Loucy (cell line): Measurements from ENCODE around the gene DEPDC5.

ENCODE experiments used
- H2AFZ ChIP-seq: fragments of 200-600 bp; sonication (generic); 2 replicates; pipeline ENCODE4 v1.6.0; 2016; ENCODE audit warnings: antibody characterized with exemption, mild to moderate bottlenecking, low read length, moderate library complexity
- H3F3A ChIP-seq: fragments of 200-600 bp; 2 replicates; pipeline ENCODE4 v1.6.0; 2016; ENCODE audit warnings: antibody characterized with exemption, low read depth, mild to moderate bottlenecking
- H3K27me3 ChIP-seq: fragments of 200-600 bp; sonication (generic); 2 replicates; pipeline ENCODE4 v1.6.1; 2014; ENCODE audit warnings: low read length, mild to moderate bottlenecking; ENCODE audit not compliant: insufficient read depth, poor library complexity, severe bottlenecking
- H3K36me3 ChIP-seq: fragments of 200-600 bp; sonication (generic); 2 replicates; pipeline ENCODE4 v1.6.1; 2016; ENCODE audit warnings: low read length; ENCODE audit not compliant: insufficient read depth
- H3K4me1 ChIP-seq: fragments of 200-600 bp; sonication (generic); 2 replicates; pipeline ENCODE4 v1.5.1; 2014; ENCODE audit warnings: low read length, mild to moderate bottlenecking; ENCODE audit not compliant: insufficient read depth, poor library complexity, severe bottlenecking
- H3K4me2 ChIP-seq: fragments of 200-600 bp; sonication (generic); 2 replicates; pipeline ENCODE4 v1.6.0; 2014; ENCODE audit warnings: antibody characterized with exemption, low read length, low read depth, mild to moderate bottlenecking; ENCODE audit not compliant: poor library complexity, severe bottlenecking
- H3K4me3 ChIP-seq: fragments of 200-600 bp; sonication (generic); 2 replicates; pipeline ENCODE4 v1.5.1; 2014; ENCODE audit warnings: low read length, mild to moderate bottlenecking, mixed read lengths; ENCODE audit not compliant: poor library complexity, severe bottlenecking
- H3K79me2 ChIP-seq: fragments of 200-600 bp; sonication (generic); 2 replicates; pipeline ENCODE4 v1.6.1; 2014; ENCODE audit warnings: low read length; ENCODE audit not compliant: insufficient read depth
- H3K9ac ChIP-seq: fragments of 200-600 bp; sonication (generic); 2 replicates; pipeline ENCODE4 v1.6.0; 2014; ENCODE audit warnings: mild to moderate bottlenecking, low read depth, low read length, moderate library complexity; ENCODE audit not compliant: poor library complexity, severe bottlenecking
- H3K9me2 ChIP-seq: fragments of 200-600 bp; sonication (generic); replicated peaks from 2 replicates; pipeline ENCODE4 v1.6.1; 2016; ENCODE audit warnings: low read depth, low read length, mixed read lengths
- H3K9me3 ChIP-seq: fragments of 200-600 bp; sonication (generic); 2 replicates; pipeline ENCODE4 v1.6.1; 2014; ENCODE audit warnings: mild to moderate bottlenecking, antibody characterized with exemption, low read length, low read depth; ENCODE audit not compliant: insufficient read depth
- H4K20me1 ChIP-seq: fragments of 200-600 bp; sonication (generic); 2 replicates; pipeline ENCODE4 v1.6.0; 2014; ENCODE audit warnings: antibody characterized with exemption, low read length, mild to moderate bottlenecking; ENCODE audit not compliant: insufficient read depth, poor library complexity, severe bottlenecking
- CTCF ChIP-seq: fragments of 200-600 bp; sonication (generic); conservative IDR thresholded peaks from 2 replicates; pipeline ENCODE4 v1.5.1; 2014; ENCODE audit warnings: mild to moderate bottlenecking, antibody characterized with exemption, low read length
- EZH2phosphoT487 ChIP-seq: fragments of 200-600 bp; IDR thresholded peaks from 2 replicates; pipeline ENCODE4 v1.6.1; 2018; ENCODE audit warnings: antibody characterized with exemption, mild to moderate bottlenecking, moderate library complexity, borderline replicate concordance

DEPDC5 gene

GRCh38 chr22:31897842-31898805 is 144.3 kb downstream of the DEPDC5 start:
- Histone ChIP-seq H3F3A (no peaks in the 10 kb centered on the region), H3K9ac (no peak overlapping the region), H3K9me2 (no peaks in the 10 kb centered on the region), H3K27me3 (no peaks in the 10 kb centered on the region), H4K20me1 (no peaks in the 10 kb centered on the region), H3K4me1 (no peaks in the 10 kb centered on the region), H3K79me2 (no peaks in the 10 kb centered on the region), H3K36me3 (peaks cover 26% of the 10 kb centered on the region; the same call in 1 of the 2 replicates), H3K4me2 (no peak overlapping the region), H2AFZ (no peak overlapping the region), H3K4me3 (no peak overlapping the region), H3K9me3 (no peaks in the 10 kb centered on the region)
- TF ChIP-seq EZH2phosphoT487, result no peak
- no peak for TF ChIP-seq CTCF

DNA sequence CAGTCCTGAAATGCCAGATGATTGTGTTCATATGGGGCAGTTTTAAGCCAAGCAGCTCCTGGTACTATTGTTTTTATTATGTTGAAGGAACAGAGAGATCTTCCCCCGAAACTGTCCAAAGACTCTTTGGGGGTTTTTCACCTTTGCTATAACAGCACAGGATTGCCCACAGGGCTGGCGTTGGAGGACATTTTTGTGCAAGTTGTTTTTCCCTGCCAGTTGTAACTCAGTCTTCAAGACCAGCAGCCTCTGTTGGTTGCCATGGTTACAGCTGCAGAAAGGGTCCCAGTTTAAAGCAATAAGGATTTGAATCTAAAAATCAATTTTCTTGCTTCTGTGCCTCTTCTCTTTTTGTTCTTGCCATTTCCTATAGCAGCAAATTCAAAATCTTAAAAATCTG is 145.1 kb downstream of the DEPDC5 start:
- Histone ChIP-seq H2AFZ (no peak overlapping the region), H3K9ac (no peak overlapping the region), H3K9me2 (no peaks in the 10 kb centered on the region), H3K27me3 (no peaks in the 10 kb centered on the region), H3K4me1 (no peaks in the 10 kb centered on the region), H3K4me2 (no peak overlapping the region), H3F3A (no peaks in the 10 kb centered on the region), H3K79me2 (no peaks in the 10 kb centered on the region), H3K36me3 (peaks cover 26% of the 10 kb centered on the region; the same call in 1 of the 2 replicates), H3K4me3 (no peak overlapping the region), H3K9me3 (no peaks in the 10 kb centered on the region), H4K20me1 (no peaks in the 10 kb centered on the region)
- TF ChIP-seq CTCF, result no peak
- no peak for TF ChIP-seq EZH2phosphoT487

DNA sequence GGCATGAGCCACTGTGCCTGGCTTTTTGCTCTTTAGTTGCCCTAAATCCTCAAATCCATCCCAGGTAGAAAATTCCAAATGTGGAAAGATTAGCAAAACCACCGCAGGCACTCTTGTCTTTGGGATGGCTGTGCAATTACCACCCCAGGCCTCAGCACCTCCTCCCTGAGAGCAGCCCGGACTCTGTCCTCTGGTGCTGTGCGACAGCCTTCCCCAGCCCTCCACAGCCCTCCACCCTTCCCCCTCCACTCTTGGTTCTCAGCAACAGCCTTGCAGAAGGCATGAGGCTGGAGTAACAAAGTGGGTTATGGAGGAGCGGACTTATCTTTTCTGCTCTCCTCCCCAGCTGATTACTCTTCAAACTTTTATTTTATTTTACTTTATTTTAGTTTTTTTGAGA is 145.8 kb downstream of the DEPDC5 start:
- Histone ChIP-seq H2AFZ (no peak overlapping the region), H3K4me3 (no peak overlapping the region), H4K20me1 (no peaks in the 10 kb centered on the region), H3K9me2 (no peaks in the 10 kb centered on the region), H3K4me1 (no peaks in the 10 kb centered on the region), H3F3A (no peaks in the 10 kb centered on the region), H3K9ac (no peak overlapping the region), H3K27me3 (no peaks in the 10 kb centered on the region), H3K4me2 (no peak overlapping the region), H3K9me3 (no peaks in the 10 kb centered on the region), H3K79me2 (no peaks in the 10 kb centered on the region), H3K36me3 (peaks cover 26% of the 10 kb centered on the region; the same call in 1 of the 2 replicates)
- no peak for TF ChIP-seq EZH2phosphoT487
- TF ChIP-seq CTCF, result no peak
